ENCODE measurements around the gene CLTA. TPM values are rescaled to one million over a fixed set of nuclear protein-coding genes. Genes with fewer than 3 reads are reported as not detected.

Gene CLTA
- total and polyA plus RNA-seq, 10 of the 15 experiments (the other 5 are each of a cell fraction or from before 2014, with no cell fraction given) = 49.0 to 241 (median 168) TPM

GRCh38 chr9:36213989-36214388, 23.3 kb downstream of the CLTA start:
- ATAC-seq = no peak
- H3K4me3 ChIP-seq = no peak overlapping the region
- WGBS (ENCODE audit: insufficient coverage, insufficient replicate concordance, low lambda C conversion rate, missing lambda C conversion rate) = 86% methylated on average over 4 of the region's 4 CpGs
- H3K27me3 ChIP-seq (replicated peaks in 1 of 2; ENCODE audit: control insufficient read depth in 2 of 2, insufficient read depth in 2 of 2, low read length in 1 of 2) = no peaks in the 10 kb centered on the region
- intact Hi-C loops (cut with micrococcal nuclease; ENCODE audit: unreplicated experiment) (no loop called here), in situ Hi-C loops (cut with MboI) (no loop called here)
- H4K20me1 ChIP-seq (ENCODE audit: control insufficient read depth, insufficient read depth) = peaks cover 12% of the 10 kb centered on the region; the same call in 1 of the 2 replicates
- H3K9ac ChIP-seq (ENCODE audit: control insufficient read depth, insufficient read depth, low read length) = no peak overlapping the region
- no peak overlapping the region for H2AFZ ChIP-seq (ENCODE audit: control insufficient read depth, low read depth, low read length)
- H3K36me3 ChIP-seq (ENCODE audit: control insufficient read depth in 2 of 2, insufficient read depth in 2 of 2, low read length in 1 of 2) = peaks cover 17 to 41% of the 10 kb centered on the region in 2 experiments
- DNase-seq (ENCODE audit: low read depth, low spot score) = no peak
- FAIRE-seq = no peak
- no TSS peak for BruUV-seq (replicated peaks)
- 0 out of 2 replicates have a peak, but pooled peaks cover 1% of the 10 kb centered on the region for H3K79me2 ChIP-seq (ENCODE audit: control insufficient read depth, insufficient read depth, low read length)
- H3K27ac ChIP-seq (ENCODE audit: control insufficient read depth, insufficient read depth) = no peak overlapping the region
- H3K9me3 ChIP-seq (replicated peaks; ENCODE audit: control insufficient read depth, insufficient read depth, low read length) = no peaks in the 10 kb centered on the region
- H3K4me1 ChIP-seq (ENCODE audit: control insufficient read depth, insufficient read depth, low read length) = no peaks in the 10 kb centered on the region
- RAD21 ChIA-PET (ENCODE audit: unreplicated experiment) = no interaction called here
- POLR2A ChIA-PET = no interaction called here
- TF ChIP-seq SMARCA5 (IDR thresholded peaks at IDR 0.05) (no peak), MTA3 (IDR thresholded peaks at IDR 0.05; ENCODE audit: borderline replicate concordance, low read length) (no peak), ZNF24 (IDR thresholded peaks at IDR 0.05) (no peak), CTCF (IDR thresholded peaks at IDR 0.05 in 2 of 3, conservative IDR thresholded peaks at IDR 0.05 in 1 of 3; ENCODE audit: control insufficient read depth in 2 of 3, extremely low read depth in 1 of 3, insufficient read depth in 1 of 3, low read depth in 3 of 3, low read length in 3 of 3) (no peak), CBX5 (IDR thresholded peaks at IDR 0.05; ENCODE audit: low read depth) (no peak), HCFC1 (IDR thresholded peaks at IDR 0.05; ENCODE audit: low read length) (no peak), PKNOX1 (IDR thresholded peaks at IDR 0.05) (no peak), RAD21 (IDR thresholded peaks at IDR 0.05; ENCODE audit: insufficient read depth, low read depth, low read length) (no peak), ZZZ3 (IDR thresholded peaks at IDR 0.05; ENCODE audit: control insufficient read depth, insufficient read length, low read depth) (no peak)
- CTCF ChIA-PET = no interaction called here
- SMC1A ChIA-PET (ENCODE audit: uncharacterized antibody, unreplicated experiment) = interaction anchor here (0.7 kb wide), 1 partner anchor 130 kb away, joined by 3 read pairs; no protein-coding TSS in a partner anchor
- no peak overlapping the region for H3K4me2 ChIP-seq (ENCODE audit: control insufficient read depth, insufficient read depth)
